Astrocyte (in vitro differentiated cells and primary cell): Measurements from ENCODE around the gene MYH7B. TPM values are rescaled to one million over a fixed set of nuclear protein-coding genes. Genes with fewer than 3 reads are reported as not detected.

Source experiments
- DNase-seq: peaks from one replicate; pipeline ENCODE4 v3.0.0-alpha.2; 2010; ENCODE audit warnings: low read depth
- FAIRE-seq: peaks from 2 replicates; lab custom pipeline; 2011; peaks lifted over from hg19 to GRCh38; lab: Jason Lieb, UNC
- H2AFZ ChIP-seq: 2 replicates; pipeline ENCODE4 v1.6.0; 2012; ENCODE audit warnings: low read depth, low read length, inconsistent platforms
- H3K27ac ChIP-seq: 2 replicates; pipeline ENCODE4 v1.5.1; 2011; ENCODE audit warnings: low read depth, low read length, inconsistent platforms
- H3K27me3 ChIP-seq: 2 replicates; pipeline ENCODE4 v1.6.0; 2011; ENCODE audit warnings: low read length, inconsistent platforms; ENCODE audit not compliant: insufficient read depth
- H3K36me3 ChIP-seq: 2 replicates; pipeline ENCODE4 v1.5.1; 2011; ENCODE audit warnings: low read length, inconsistent platforms; ENCODE audit not compliant: insufficient read depth
- H3K4me1 ChIP-seq: 2 replicates; pipeline ENCODE4 v1.5.1; 2011; ENCODE audit warnings: low read length, inconsistent platforms; ENCODE audit not compliant: insufficient read depth
- H3K4me2 ChIP-seq: 2 replicates; pipeline ENCODE4 v1.6.0; 2012; ENCODE audit warnings: low read length, inconsistent platforms
- H3K4me3 ChIP-seq: 2 replicates; pipeline ENCODE4 v1.5.1; 2011; ENCODE audit warnings: low read depth, mild to moderate bottlenecking, low read length, inconsistent platforms; ENCODE audit not compliant: insufficient read depth
- H3K79me2 ChIP-seq: 2 replicates; pipeline ENCODE4 v1.6.0; 2012; ENCODE audit warnings: mild to moderate bottlenecking, low read length, inconsistent platforms; ENCODE audit not compliant: insufficient read depth
- H3K9ac ChIP-seq: 2 replicates; pipeline ENCODE4 v1.6.0; 2012; ENCODE audit warnings: mild to moderate bottlenecking, low read length, inconsistent platforms
- H3K9me3 ChIP-seq: 2 replicates; pipeline ENCODE4 v1.5.1; 2012; ENCODE audit warnings: low read depth, mild to moderate bottlenecking, low read length, inconsistent platforms; ENCODE audit not compliant: insufficient read depth
- H4K20me1 ChIP-seq: 2 replicates; pipeline ENCODE4 v1.6.0; 2012; ENCODE audit warnings: low read length, inconsistent platforms; ENCODE audit not compliant: insufficient read depth
- H3K27ac Mint-ChIP-seq: one replicate; pipeline ENCODE4 v1.8.0; 2021; ENCODE audit warnings: mild to moderate bottlenecking, mixed read lengths; ENCODE audit not compliant: unreplicated experiment
- H3K27me3 Mint-ChIP-seq: one replicate; pipeline ENCODE4 v1.8.0; 2021; ENCODE audit warnings: low read depth, mixed read lengths; ENCODE audit not compliant: unreplicated experiment
- H3K36me3 Mint-ChIP-seq: one replicate; pipeline ENCODE4 v1.8.0; 2021; ENCODE audit warnings: low read depth, mixed read lengths; ENCODE audit not compliant: unreplicated experiment
- H3K4me1 Mint-ChIP-seq: one replicate; pipeline ENCODE4 v1.8.0; 2021; ENCODE audit warnings: low read depth, mixed read lengths; ENCODE audit not compliant: unreplicated experiment
- H3K4me3 Mint-ChIP-seq: one replicate; pipeline ENCODE4 v1.8.0; 2021; ENCODE audit warnings: mild to moderate bottlenecking, moderate library complexity, mixed read lengths; ENCODE audit not compliant: unreplicated experiment
- H3K9me3 Mint-ChIP-seq: one replicate; pipeline ENCODE4 v1.8.0; 2021; ENCODE audit warnings: mild to moderate bottlenecking, mixed read lengths; ENCODE audit not compliant: unreplicated experiment
- CTCF ChIP-seq: IDR thresholded peaks from 2 replicates; pipeline ENCODE4 v1.5.1; 2011; ENCODE audit warnings: low read depth, mild to moderate bottlenecking, inconsistent platforms, low read length, moderate library complexity; ENCODE audit not compliant: insufficient read depth
- EZH2 ChIP-seq: IDR thresholded peaks from 2 replicates; pipeline ENCODE4 v1.6.1; 2012; ENCODE audit warnings: mild to moderate bottlenecking, low read length, inconsistent platforms; ENCODE audit not compliant: insufficient read depth
- total RNA-seq: library from RNA; stranded (reverse); gene quantifications from 2 replicates; pipeline ENCODE4 v1.2.1, GENCODE V29; 2021

MYH7B gene
- total RNA-seq, 1 donor from 2014 or later = 0.11 TPM

GRCh38 chr20:34996243-34997028 lies 40.8 kb downstream of the MYH7B start:
- DNase-seq (no peak), FAIRE-seq (no peak)
- no peaks in the 10 kb centered on the region for H3K36me3 ChIP-seq
- H3K9me3 ChIP-seq = no peaks in the 10 kb centered on the region
- H3K27me3 Mint-ChIP-seq = no peaks in the 10 kb centered on the region
- H3K4me1 ChIP-seq = no peaks in the 10 kb centered on the region
- peaks cover 3% of the 10 kb centered on the region for H3K4me1 Mint-ChIP-seq
- no peak overlapping the region for H3K9ac ChIP-seq
- no peak overlapping the region for H3K27ac Mint-ChIP-seq
- peaks cover 14% of the 10 kb centered on the region for H3K36me3 Mint-ChIP-seq
- H3K4me3 Mint-ChIP-seq = no peak overlapping the region
- no peaks in the 10 kb centered on the region for H3K79me2 ChIP-seq
- H3K9me3 Mint-ChIP-seq = no peaks in the 10 kb centered on the region
- H2AFZ ChIP-seq = no peak overlapping the region
- H3K27ac ChIP-seq = no peak overlapping the region
- no peak for TF ChIP-seq EZH2
- TF ChIP-seq CTCF = no peak
- no peak overlapping the region for H3K4me3 ChIP-seq
- no peak overlapping the region for H3K4me2 ChIP-seq
- peaks cover 45% of the 10 kb centered on the region for H4K20me1 ChIP-seq
- no peaks in the 10 kb centered on the region for H3K27me3 ChIP-seq

- H3K4me3 Mint-ChIP-seq = no peak overlapping the region
- Histone ChIP-seq H3K9me3 (no peaks in the 10 kb centered on the region), H2AFZ (no peak overlapping the region), H3K36me3 (no peaks in the 10 kb centered on the region), H3K4me2 (no peak overlapping the region), H3K4me1 (no peaks in the 10 kb centered on the region), H3K27me3 (no peaks in the 10 kb centered on the region), H3K27ac (no peak overlapping the region), H3K79me2 (no peaks in the 10 kb centered on the region), H3K9ac (no peak overlapping the region), H3K4me3 (no peak overlapping the region), H4K20me1 (peaks cover 52% of the 10 kb centered on the region)
- no peaks in the 10 kb centered on the region for H3K9me3 Mint-ChIP-seq
- H3K27me3 Mint-ChIP-seq = no peaks in the 10 kb centered on the region
- no peak overlapping the region for H3K27ac Mint-ChIP-seq
- peaks cover 14% of the 10 kb centered on the region for H3K36me3 Mint-ChIP-seq
- TF ChIP-seq EZH2 (no peak), CTCF (no peak)
- no peak for DNase-seq
- peaks cover 3% of the 10 kb centered on the region for H3K4me1 Mint-ChIP-seq
- no peak for FAIRE-seq
These were observed 41.5 kb downstream of the MYH7B start for GRCh38 chr20:34997131-34997561.

- peaks cover 3% of the 10 kb centered on the region for H3K4me1 Mint-ChIP-seq
- FAIRE-seq (no peak), DNase-seq (no peak)
- Histone ChIP-seq H3K27me3 (no peaks in the 10 kb centered on the region), H3K27ac (no peak overlapping the region), H2AFZ (no peak overlapping the region), H4K20me1 (peaks cover 54% of the 10 kb centered on the region), H3K4me1 (no peaks in the 10 kb centered on the region), H3K9ac (no peak overlapping the region), H3K79me2 (no peaks in the 10 kb centered on the region), H3K4me3 (no peak overlapping the region), H3K9me3 (no peaks in the 10 kb centered on the region), H3K36me3 (no peaks in the 10 kb centered on the region), H3K4me2 (no peak overlapping the region)
- TF ChIP-seq CTCF (no peak), EZH2 (no peak)
- H3K27me3 Mint-ChIP-seq = no peaks in the 10 kb centered on the region
- H3K4me3 Mint-ChIP-seq = peak overlapping the region; percentile 60
- peaks cover 17% of the 10 kb centered on the region for H3K36me3 Mint-ChIP-seq
- H3K27ac Mint-ChIP-seq = peak overlapping the region; percentile 84
- H3K9me3 Mint-ChIP-seq = no peaks in the 10 kb centered on the region
These were observed 42.1 kb downstream of the MYH7B start for GRCh38 chr20:34997774-34998173.
